Upper lobe of right lung (tissue), 1 donor: Measurements from ENCODE around the gene LRRFIP2. TPM values are rescaled to one million over a fixed set of nuclear protein-coding genes. Genes with fewer than 3 reads are reported as not detected.

Experiments used
- ATAC-seq: fragments of 200-7000 bp; cut with Tn5 transposase; one replicate; pipeline ENCODE4 v1.9.1; 2020; ENCODE audit warnings: mild to moderate bottlenecking, moderate library complexity
- DNase-seq: peaks from one replicate; pipeline ENCODE4 v3.0.0-alpha.2; 2020
- H3K27ac ChIP-seq: fragments of 200-600 bp; one replicate; pipeline ENCODE4 v1.8.0; 2022
- H3K27me3 ChIP-seq: fragments of 200-600 bp; one replicate; pipeline ENCODE4 v1.8.0; 2022; ENCODE audit warnings: mild to moderate bottlenecking
- H3K36me3 ChIP-seq: fragments of 200-600 bp; one replicate; pipeline ENCODE4 v1.8.0; 2022
- H3K4me1 ChIP-seq: fragments of 200-600 bp; one replicate; pipeline ENCODE4 v1.8.0; 2022
- H3K4me3 ChIP-seq: fragments of 200-600 bp; one replicate; pipeline ENCODE4 v1.8.0; 2022; ENCODE audit warnings: mild to moderate bottlenecking
- H3K9me3 ChIP-seq: fragments of 200-600 bp; one replicate; pipeline ENCODE4 v1.8.0; 2022
- CTCF ChIP-seq: fragments of 200-600 bp; IDR thresholded peaks from one replicate; pipeline ENCODE4 v1.8.0; 2022; ENCODE audit warnings: antibody characterized with exemption
- intact Hi-C: fragments of 100-400 bp; cut with DNase I; formaldehyde crosslinking; loops from one replicate; pipeline ENCODE4 v1.11.0; 2022
- total RNA-seq: library from RNA; stranded (reverse); fragmentation: NEBNext Ultra II Directional; extraction: Animal tissue kit (Norgen Biotek cat#: 25700); gene quantifications from one replicate; pipeline ENCODE4 v1.2.1, GENCODE V29; 2021
- donor health status: DM: no; HTN: yes; CAD: no; lungs with severe emphysema.

LRRFIP2 gene
- total RNA-seq, 1 donor from 2014 or later = 50.3 TPM

GRCh38 chr3:37026851-37027250 lies 147.5 kb downstream of the LRRFIP2 start:
- TF ChIP-seq CTCF = no peak
- Histone ChIP-seq H3K9me3 (no peaks in the 10 kb centered on the region), H3K27ac (no peak overlapping the region), H3K27me3 (no peaks in the 10 kb centered on the region), H3K4me1 (no peaks in the 10 kb centered on the region), H3K4me3 (no peak overlapping the region), H3K36me3 (peaks cover 80% of the 10 kb centered on the region)
- ATAC-seq = no peak
- intact Hi-C loops = no loop called here
- no peak for DNase-seq

- no peak overlapping the region for H3K27ac ChIP-seq
- intact Hi-C loops = no loop called here
- no peak overlapping the region for H3K4me3 ChIP-seq
- H3K36me3 ChIP-seq = peaks cover 81% of the 10 kb centered on the region
- DNase-seq (no peak), ATAC-seq (no peak)
- no peaks in the 10 kb centered on the region for H3K4me1 ChIP-seq
- no peaks in the 10 kb centered on the region for H3K9me3 ChIP-seq
- TF ChIP-seq CTCF = no peak
- H3K27me3 ChIP-seq = no peaks in the 10 kb centered on the region
Measured at GRCh38 chr3:37025561-37026335, 148.6 kb downstream of the LRRFIP2 start.

- intact Hi-C loops = no loop called here
- Histone ChIP-seq H3K27ac (no peak overlapping the region), H3K4me3 (no peak overlapping the region), H3K9me3 (no peaks in the 10 kb centered on the region), H3K4me1 (no peaks in the 10 kb centered on the region), H3K27me3 (no peaks in the 10 kb centered on the region), H3K36me3 (peaks cover 81% of the 10 kb centered on the region)
- no peak for DNase-seq
- no peak for TF ChIP-seq CTCF
- ATAC-seq = peak; percentile 45
Measured at GRCh38 chr3:37024820-37025405, 149.5 kb downstream of the LRRFIP2 start.

- Histone ChIP-seq H3K9me3 (no peaks in the 10 kb centered on the region), H3K27ac (no peak overlapping the region), H3K36me3 (peaks cover 81% of the 10 kb centered on the region), H3K4me3 (no peak overlapping the region), H3K27me3 (no peaks in the 10 kb centered on the region), H3K4me1 (no peaks in the 10 kb centered on the region)
- ATAC-seq (no peak), DNase-seq (no peak)
- TF ChIP-seq CTCF = peak; percentile 44
- intact Hi-C loops = no loop called here
Measured at GRCh38 chr3:37024092-37024491, 150.3 kb downstream of the LRRFIP2 start.

GRCh38 chr3:37017683-37018082 lies 156.7 kb downstream of the LRRFIP2 start:
- no peak for TF ChIP-seq CTCF
- H3K27me3 ChIP-seq = no peaks in the 10 kb centered on the region
- DNase-seq = no peak
- H3K9me3 ChIP-seq = no peaks in the 10 kb centered on the region
- peaks cover 93% of the 10 kb centered on the region for H3K36me3 ChIP-seq
- no peak overlapping the region for H3K4me3 ChIP-seq
- no peaks in the 10 kb centered on the region for H3K4me1 ChIP-seq
- no peak for ATAC-seq
- H3K27ac ChIP-seq = no peak overlapping the region
- intact Hi-C loops = no loop called here
